Left colon (tissue), 2 donors: Measurements from ENCODE around the gene MCEE. TPM values are rescaled to one million over a fixed set of nuclear protein-coding genes. Genes with fewer than 3 reads are reported as not detected.
A peak's percentile ranks its signal among the peaks of the same experiment; 100 is the strongest.
"Not testable (repeated sequence)": the region's sequence is repeated elsewhere in the genome, so short reads cannot be mapped to it uniquely, and the experiment has no call there.

Experiments
- ATAC-seq: fragments of 200-7000 bp; cut with Tn5 transposase; one replicate; pipeline ENCODE4 v1.9.1; 2020; ENCODE audit warnings: mild to moderate bottlenecking, moderate library complexity
- DNase-seq, 2 donors: peaks; one replicate each; pipeline ENCODE4 v3.0.0-alpha.2; 2020
- intact Hi-C, 2 donors: fragments of 100-400 bp; cut with DNase I in 1 of 2; cut with micrococcal nuclease in 1 of 2; formaldehyde crosslinking; loops; one replicate each; pipeline versions ENCODE4 v1.11.2 to v1.14.0; 2022; cut with DNase I, micrococcal nuclease
- total RNA-seq, 2 donors: library from RNA; stranded (reverse); fragmentation: NEBNext Ultra II Directional; extraction: Animal tissue kit (Norgen Biotek cat#: 25700); gene quantifications; one replicate each; pipeline ENCODE4 v1.2.1, GENCODE V29; 2021
- donor health status: DM: no; HTN: no; CAD: no.
- donor health status: DM: yes; HTN: yes; CAD: no.

The MCEE gene
- total RNA-seq, 2 donors from 2014 or later, result 21.6 to 23.6 TPM

DNA sequence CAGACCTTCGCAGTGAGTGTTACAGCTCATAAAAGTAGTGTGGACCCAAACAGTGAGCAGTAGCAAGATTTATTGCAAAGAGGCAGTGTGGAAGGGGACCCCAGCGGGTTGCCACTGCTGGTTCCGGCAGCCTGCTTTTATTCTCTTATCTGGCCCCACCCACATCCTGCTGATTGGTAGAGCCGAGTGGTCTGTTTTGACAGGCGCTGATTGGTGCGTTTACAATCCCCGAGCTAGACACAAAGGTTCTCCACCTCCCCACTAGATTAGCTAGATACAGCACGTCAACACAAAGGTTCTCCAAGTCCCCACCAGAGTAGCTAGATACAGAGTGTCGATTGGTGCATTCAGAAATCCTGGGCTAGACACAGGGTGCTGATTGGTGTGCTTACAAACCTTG, 38.2 kb downstream of the MCEE start:
- DNase-seq, intact Hi-C loops, ATAC-seq: not testable (repeated sequence)

DNA sequence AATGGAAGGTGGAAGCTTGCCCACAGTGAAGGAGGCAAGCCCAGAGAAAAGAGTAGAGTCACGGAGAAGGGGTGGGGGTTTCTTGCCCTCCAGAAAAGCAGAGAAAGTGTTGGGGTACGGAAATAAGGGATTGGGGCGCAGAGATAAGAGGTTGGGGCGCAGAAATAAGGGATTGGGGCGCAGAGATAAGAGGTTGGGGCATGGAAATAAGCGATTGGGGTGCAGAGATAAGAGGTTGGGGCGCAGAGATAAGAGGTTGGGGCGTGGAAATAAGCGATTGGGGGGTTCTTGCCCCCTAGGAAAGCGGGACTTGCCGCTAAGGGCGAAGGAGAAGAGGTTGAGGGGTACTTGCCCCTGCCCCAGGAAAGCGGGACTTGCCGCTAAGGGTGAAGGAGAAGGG, 40.6 kb downstream of the MCEE start:
- intact Hi-C loops, result not testable (repeated sequence)

DNA sequence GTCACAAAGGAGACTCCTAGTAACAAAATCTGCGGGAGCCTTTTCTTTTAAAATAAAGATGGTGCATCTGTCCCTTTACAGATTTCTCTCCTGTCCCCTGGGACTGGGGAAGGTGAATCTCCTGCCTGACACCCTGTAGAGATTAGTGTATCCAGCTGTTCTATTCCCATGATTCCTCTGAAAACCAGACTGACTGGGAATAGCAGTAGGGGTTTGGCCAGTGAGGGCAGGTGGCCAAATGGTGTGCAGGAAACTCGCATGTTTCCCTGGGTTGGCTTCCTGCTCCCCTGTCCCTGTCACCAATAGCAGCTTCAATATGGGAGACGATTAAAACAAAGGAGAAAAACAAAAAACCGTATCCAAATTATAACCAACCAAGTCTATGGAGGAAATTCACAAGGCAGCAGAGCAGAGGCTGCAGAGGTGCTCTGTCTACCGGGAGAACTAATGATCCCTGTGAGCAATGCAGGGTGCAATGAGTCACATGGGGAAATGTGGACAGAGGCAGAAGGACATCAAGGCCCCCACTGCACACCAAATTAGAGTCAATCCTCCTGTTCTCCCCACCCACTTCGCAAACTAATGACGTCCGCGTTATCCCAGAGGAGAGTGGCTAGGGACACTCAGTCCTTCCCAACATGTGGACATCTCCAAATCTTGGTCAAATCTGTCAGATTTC, 44.6 kb downstream of the MCEE start:
- DNase-seq, intact Hi-C loops: not testable (repeated sequence)
- ATAC-seq, result peak; percentile 61

More for the DNA sequence above, 40.6 kb downstream of the MCEE start:
- not testable (repeated sequence) for ATAC-seq, DNase-seq

DNA sequence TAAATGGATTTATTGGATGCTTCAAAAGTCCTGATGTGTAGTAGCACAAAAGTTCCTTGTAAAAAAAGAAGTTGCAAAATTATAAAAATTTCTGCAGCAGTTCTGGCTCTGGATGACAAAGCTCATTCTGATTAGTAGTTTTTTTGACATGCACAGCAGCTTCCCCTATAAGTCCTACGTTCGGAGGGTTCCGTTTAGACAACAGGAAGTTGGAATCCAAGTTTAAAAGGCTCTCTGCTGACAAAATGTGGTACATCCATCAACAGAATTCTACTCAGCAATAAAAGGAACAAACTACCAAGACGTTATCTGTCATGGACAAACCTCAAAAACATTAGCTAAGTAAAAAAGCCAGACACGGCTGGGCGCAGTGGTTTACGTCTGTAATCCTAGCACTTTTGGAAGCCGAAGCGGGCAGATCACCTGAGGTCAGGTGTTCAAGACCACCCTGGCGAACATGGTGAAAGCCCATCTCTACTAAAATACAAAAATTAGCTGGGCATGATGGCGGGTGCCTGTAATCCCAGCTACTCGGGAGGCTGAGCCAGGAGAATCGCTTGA, 46.2 kb downstream of the MCEE start:
- ATAC-seq, DNase-seq, intact Hi-C loops: not testable (repeated sequence)

DNA sequence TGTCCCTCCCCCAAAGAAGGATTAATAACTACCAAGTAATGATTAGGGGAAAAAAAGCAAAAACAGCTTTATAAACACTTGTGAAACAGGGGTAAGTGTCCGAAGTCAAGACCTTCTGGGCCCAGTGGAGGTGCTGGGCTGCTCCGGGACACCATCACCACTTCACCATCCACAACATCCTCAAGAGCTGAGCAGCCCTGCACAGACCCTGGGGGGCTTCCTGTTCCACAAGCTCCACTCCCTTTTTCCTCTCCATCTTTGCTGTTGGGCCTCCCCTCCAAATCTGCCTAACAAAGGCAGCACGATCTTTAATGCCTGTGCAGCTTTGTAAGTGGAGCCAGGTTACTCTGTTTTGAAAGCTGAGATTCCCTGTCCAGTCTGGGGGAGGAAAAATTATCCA, 46.7 kb downstream of the MCEE start:
- DNase-seq, ATAC-seq, intact Hi-C loops: not testable (repeated sequence)

DNA sequence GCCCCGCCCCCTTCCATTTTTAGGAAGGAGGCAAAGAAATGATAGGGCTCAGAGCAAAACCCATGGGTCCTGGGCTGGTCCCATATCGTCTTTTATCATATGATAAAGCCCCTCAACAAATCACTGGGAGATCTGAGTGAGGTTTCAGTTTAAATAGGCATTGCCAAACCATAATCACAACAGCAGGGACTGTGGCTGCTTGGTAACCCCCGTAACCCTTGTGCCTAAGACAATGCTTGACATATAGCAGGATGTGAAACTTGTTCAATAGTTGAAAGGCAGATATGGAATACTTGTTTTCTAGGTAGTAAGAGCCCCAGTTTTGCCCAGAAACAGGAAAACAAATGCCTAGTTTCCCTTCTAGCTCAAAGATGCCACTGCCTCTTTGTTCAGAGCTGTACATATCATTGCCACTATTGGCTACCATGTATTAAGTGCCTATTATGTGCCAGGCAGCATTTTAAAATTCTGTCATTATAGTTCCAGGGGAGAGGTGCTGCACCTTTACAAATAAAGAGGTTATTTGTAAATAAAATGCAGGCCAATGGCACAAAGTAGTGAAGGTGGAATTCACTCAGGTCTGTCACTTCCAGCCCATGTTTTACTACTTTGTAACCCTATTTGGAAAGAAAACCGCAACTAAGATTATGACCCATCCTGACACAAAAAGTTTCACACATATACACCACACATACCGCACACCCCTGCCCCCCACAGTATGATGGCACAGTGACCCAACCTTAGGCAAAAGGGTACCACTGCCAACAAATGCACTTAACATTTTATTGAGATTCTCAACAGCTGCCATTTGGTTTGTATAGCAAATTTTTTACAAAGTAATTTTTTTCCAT, 47.4 kb downstream of the MCEE start:
- intact Hi-C loops, result no loop called here
- DNase-seq (no peak), ATAC-seq (no peak)

DNA sequence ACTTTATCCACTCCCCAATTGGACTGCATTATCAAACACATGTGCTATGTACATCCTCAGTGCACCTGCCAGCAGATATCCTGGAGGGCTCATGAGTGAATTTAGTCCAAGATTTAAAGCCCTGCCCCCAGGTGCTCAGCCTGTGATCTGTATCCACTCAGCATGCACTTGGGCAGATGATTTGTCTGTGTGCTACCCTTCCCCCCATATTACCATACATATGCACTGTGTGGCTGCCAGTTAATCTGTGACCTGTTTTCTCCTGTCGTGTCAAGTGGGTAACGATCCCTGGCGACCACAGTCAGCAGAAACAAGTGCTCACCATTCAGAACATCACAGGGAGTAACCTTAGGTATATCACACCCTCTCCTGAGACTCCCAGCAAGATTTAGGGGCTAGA, 51.4 kb downstream of the MCEE start:
- ATAC-seq (no peak), DNase-seq (no peak)
- intact Hi-C loops, result no loop called here

DNA sequence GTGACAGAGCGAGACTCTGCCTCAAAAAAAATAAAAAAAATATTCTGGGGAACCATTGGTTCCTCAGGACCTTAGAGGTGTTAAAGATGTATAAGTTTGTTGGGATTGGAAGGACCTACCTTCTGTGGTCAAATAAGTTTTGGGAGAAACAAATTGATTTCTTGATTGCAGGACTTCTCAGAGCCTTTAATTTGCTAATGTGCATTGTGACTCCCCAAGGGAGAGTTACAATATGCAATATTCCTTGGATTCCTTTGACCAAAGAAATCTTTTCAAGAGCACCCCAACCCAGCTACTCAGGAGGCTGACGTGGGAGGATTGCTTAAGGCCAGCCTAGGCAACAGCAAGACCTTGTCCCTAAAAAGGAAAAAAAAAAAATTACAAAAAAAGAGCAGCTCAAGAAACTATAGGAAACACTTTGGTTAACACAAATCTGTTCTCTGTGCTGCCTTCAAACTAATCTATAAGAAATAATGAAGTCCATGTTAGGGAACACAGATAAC, 55.1 kb downstream of the MCEE start:
- intact Hi-C loops, result no loop called here
- DNase-seq (no peak), ATAC-seq (no peak)

DNA sequence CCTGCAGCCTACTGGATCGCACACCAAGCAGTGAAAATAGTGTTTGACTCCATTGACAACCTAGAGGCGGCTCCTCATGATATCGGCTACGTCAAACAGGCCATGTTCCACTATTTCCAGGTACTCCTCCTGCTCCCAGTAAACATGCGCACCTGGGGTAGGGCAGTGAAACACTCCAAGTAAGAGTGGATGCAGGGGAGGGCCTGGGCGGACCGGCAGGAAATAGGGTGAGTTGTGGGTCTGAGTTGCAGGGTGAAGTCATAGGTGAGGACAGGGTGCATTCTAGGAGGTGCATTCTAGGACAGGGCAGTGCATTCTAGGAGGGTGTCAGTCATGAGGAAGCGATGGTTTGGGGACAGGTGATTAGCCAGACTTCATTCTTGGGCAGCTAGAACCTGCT, 56.6 kb downstream of the MCEE start:
- ATAC-seq (no peak), DNase-seq (no peak)
- intact Hi-C loops, result no loop called here

DNA sequence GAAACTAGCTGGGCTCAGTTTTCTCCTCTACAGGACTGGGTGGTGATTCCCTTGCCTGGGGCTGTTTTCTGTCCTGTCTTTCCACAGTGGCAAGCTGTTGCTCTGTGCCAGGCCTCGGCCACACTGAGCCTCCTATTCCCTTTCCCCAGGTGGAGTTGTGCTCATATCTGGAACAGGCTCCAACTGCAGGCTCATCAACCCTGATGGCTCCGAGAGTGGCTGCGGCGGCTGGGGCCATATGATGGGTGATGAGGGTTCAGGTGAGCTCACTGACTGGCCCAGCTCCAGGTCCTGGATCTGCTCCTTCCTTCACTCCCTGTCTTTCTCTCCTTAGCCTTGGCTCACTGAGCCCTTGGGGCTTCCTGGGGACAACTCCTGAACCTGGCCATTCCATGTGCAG, 57.5 kb downstream of the MCEE start:
- no peak for ATAC-seq
- DNase-seq, result no peak
- intact Hi-C loops, result no loop called here

DNA sequence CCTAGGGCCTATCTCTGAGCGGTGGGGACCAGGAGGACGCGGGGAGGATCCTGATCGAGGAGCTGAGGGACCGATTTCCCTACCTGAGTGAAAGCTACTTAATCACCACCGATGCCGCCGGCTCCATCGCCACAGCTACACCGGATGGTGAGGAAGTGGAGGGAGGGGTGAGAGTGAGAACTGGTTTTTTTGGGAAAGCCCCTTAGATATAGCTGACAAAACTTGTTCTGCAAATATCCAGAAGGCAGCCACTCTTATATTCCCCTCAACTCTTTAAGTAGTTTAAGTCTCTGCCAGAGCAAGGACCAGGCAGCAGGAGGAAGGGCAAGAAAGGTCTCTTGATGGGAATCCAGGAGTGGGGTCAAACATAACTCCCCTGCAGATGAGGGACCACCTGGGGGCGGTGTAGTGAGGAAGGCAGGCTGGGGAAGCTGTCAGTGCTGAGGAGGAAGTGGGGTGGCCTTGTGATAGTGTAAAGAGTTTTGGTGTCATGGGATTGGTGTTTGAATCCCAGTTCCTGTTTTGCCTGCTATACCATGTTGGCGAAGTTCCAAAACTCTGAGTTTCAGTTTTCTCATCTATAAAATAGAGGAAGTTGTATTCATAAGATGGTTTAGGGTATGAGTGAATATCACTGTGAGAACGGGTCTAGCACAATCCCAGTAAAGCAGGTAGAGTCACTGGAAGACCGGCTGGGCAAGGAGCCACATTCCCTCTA, 58.2 kb downstream of the MCEE start:
- intact Hi-C loops, result no loop called here
- no peak for ATAC-seq
- DNase-seq, result peak in 1 of 2 donors; percentile 41

DNA sequence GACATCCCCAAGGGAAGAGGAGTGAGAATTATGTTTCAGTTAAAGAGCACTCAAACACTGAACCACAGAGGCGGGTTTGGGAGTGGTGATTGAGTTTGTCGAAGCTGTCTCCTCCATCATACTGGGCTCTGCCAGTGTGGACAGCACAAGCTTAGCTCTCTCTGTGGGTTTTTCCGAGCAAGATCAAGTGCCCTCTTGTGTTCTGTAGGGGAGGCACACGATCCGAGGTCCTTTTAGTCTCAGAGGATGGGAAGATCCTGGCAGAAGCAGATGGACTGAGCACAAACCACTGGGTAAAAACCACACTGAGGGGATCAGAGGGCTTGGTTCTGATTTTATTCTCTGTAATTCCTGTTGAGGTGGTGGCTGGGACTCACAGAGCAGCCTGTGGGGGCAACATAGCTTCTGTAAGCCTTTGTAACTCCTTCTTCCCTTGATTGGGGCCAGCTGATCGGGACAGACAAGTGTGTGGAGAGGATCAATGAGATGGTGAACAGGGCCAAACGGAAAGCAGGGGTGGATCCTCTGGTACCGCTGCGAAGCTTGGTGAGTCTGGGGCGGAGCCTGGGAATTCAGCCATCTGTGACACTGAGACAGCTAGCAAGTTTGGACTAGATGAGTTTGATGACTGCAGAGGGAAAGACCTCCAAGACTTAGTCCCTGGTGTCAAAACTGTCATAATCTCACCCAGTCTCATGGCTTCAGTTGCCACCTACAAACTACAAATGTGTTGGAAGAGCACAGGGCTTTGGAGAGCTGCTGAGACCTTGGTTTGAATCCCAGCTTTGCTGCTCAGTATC, 59.5 kb downstream of the MCEE start:
- peak in 1 of 2 donors; percentile 12 for DNase-seq
- no peak for ATAC-seq
- intact Hi-C loops, result no loop called here

DNA sequence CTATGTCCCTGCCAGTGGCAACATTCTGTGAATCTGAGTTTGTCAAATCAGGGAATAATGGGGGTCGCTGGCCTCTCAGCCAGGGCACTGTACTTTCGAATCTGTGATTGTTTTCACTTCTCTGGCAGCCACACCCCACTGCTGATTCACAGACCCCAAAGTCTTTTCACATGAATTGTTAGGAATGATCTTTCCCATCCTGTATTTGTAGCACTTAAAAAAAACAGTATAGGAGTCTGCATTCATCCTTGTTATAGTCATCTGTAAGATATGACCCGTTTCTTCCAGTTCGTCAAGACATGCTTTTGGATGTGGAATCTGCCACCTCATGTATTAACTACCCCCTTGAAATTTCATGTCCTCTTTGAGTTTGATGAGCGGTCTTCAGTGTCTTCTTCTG, 60.7 kb downstream of the MCEE start:
- intact Hi-C loops, result no loop called here
- DNase-seq (no peak), ATAC-seq (no peak)

DNA sequence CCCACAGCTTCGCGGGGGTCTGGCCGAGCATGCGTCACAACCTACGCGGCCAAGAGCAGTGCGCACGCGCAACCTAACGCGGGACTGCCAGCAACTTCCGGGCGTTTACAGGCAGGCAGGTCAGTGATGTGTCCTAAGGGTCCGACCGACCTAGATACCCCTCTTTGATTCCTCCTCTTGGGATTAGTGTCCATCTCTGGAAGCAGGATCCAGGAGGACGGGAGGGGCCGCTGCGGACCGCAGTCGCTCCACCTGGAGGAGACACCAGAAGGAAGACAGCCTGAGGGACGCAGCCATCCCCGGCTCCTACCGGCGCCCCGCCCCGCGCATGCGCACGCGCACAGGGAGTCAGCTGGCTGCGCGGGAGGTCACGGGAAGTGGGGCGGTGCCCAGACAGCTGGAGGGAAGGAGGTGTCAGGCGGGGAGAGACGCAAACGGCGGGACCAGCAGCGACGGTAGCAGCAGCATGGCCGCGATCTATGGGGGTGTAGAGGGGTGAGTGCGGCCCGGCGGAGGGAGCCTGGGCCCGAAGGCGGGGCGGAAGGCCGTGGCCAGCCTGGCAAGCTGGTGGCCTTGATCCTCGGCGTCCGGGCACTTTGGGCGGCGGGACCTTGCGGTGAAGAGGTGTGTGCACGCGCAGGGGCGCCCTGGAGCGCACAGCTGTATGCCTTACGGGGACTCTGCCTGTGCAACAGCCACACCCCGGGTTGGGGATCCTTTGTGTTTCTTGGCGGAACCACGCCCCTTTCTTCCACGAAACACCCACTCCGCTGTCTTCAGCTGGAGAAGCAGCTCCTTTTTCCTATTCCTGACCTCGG, 61.6 kb downstream of the MCEE start, which contains the start of gene NAGK:
Gene NAGK (plus strand): TSS at position 431 of the 818 bp plus-strand sequence. CDS start 36 bp downstream, at position 467.
- ATAC-seq (peak; percentile 93), DNase-seq (peak; percentile 96 to 97)
- intact Hi-C loops, result no loop called here

DNA sequence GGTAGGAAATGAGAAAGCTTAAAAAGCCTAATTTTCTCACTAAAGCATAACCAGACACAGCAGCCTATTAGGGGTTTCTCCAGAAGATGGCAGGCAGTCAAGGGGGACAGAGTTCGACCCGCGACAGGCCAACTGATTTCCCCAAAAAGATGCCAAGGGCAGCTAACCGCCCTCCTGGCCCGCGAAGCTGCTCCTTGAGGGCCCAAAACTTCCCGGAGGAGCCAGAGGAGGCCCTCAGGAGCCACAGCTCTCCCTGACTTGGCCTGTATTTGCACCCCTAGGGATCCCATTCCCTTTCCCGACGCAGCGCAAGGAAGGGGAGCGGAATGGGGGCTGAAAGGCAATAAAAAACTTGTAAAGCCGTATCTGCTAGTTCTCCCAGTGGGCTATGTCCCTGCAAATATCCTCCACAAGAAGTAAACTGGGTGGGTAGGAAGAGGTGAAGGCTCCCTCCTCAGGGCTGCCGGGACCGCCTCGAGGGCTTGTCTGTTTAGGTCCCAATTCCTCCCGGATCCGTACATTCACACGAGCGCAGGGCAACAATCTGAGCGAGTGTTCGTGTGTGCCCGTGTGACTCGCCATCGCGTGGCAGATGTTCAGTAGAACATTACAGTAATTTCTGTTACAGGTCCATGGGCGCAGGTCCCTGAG, 62.3 kb downstream of the MCEE start:
- intact Hi-C loops, result no loop called here
- ATAC-seq, result peak; percentile 25

DNA sequence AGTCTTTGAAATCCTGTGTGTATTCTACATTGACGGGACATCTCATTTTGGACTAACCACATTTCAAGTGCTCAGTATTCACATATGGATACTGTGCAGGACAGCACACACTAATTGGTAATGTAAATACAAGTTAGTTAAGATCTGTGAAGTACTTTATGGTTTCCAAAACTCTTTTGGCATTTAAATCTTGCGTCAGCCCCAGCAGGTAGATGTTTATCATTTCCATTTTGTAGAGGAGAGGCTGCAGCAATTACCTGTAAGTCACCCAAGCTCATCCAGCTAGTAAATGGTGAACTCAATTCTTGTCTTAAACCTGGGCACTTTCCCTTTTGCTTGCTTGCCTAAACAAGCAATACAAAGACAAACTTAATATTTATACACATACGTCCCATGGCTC, 63.2 kb downstream of the MCEE start:
- intact Hi-C loops, result no loop called here
- DNase-seq (no peak), ATAC-seq (no peak)

More for the DNA sequence above, 62.3 kb downstream of the MCEE start:
- no peak for DNase-seq
